ENCODE results near the gene ANO6. TPM values are rescaled to one million over a fixed set of nuclear protein-coding genes. Genes with fewer than 3 reads are reported as not detected.

Gene ANO6
- total and polyA plus RNA-seq, 4 donors, result 18.6 to 52.3 (median 29.1) TPM

DNA sequence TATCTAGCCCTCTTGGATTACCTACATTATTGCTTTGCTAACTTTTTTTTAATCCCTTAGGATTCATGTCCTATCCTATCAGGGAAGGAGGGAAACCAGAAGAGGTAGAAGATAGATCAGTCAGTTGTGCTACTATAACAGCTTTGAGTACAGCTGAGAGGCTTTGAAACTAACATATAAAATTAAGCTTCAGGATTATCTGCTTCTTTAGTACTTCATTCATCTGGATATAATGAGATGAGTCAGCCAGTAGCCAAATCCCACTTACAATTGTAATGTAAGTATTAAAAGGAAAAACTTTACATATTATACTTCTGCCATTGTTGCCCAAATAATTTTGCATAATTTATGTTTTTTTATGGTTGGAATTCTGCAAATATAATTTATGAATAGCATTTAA, 33.4 kb upstream of the ANO6 start:
- H3K4me3 ChIP-seq (ENCODE audit: low read depth in 1 of 3, low read length in 3 of 3), result no peak overlapping the region
- no peaks in the 10 kb centered on the region for H3K36me3 ChIP-seq (ENCODE audit: control insufficient read depth in 4 of 4, insufficient read depth in 3 of 4, low read depth in 1 of 4, low read length in 3 of 4)
- no peaks in the 10 kb centered on the region for H3K4me1 ChIP-seq (ENCODE audit: control insufficient read depth in 4 of 4, insufficient read depth in 4 of 4, low read length in 3 of 4)
- H3K27me3 ChIP-seq (ENCODE audit: control insufficient read depth in 4 of 4, insufficient read depth in 4 of 4, low read length in 3 of 4), result no peaks in the 10 kb centered on the region
- H3K27ac ChIP-seq (ENCODE audit: low read depth in 1 of 2, low read length in 2 of 2), result no peak overlapping the region
- peaks cover 0 to 10% (median 4%) of the 10 kb centered on the region in 4 donors for H3K9me3 ChIP-seq (ENCODE audit: control insufficient read depth in 4 of 4, low read length in 3 of 4)
- no peak for TF ChIP-seq SP1 (IDR thresholded peaks at IDR 0.05)
- TF ChIP-seq, protein P1, sequence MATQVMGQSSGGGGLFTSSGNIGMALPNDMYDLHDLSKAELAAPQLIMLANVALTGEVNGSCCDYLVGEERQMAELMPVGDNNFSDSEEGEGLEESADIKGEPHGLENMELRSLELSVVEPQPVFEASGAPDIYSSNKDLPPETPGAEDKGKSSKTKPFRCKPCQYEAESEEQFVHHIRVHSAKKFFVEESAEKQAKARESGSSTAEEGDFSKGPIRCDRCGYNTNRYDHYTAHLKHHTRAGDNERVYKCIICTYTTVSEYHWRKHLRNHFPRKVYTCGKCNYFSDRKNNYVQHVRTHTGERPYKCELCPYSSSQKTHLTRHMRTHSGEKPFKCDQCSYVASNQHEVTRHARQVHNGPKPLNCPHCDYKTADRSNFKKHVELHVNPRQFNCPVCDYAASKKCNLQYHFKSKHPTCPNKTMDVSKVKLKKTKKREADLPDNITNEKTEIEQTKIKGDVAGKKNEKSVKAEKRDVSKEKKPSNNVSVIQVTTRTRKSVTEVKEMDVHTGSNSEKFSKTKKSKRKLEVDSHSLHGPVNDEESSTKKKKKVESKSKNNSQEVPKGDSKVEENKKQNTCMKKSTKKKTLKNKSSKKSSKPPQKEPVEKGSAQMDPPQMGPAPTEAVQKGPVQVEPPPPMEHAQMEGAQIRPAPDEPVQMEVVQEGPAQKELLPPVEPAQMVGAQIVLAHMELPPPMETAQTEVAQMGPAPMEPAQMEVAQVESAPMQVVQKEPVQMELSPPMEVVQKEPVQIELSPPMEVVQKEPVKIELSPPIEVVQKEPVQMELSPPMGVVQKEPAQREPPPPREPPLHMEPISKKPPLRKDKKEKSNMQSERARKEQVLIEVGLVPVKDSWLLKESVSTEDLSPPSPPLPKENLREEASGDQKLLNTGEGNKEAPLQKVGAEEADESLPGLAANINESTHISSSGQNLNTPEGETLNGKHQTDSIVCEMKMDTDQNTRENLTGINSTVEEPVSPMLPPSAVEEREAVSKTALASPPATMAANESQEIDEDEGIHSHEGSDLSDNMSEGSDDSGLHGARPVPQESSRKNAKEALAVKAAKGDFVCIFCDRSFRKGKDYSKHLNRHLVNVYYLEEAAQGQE (IDR thresholded peaks at IDR 0.05), result no peak
- TF ChIP-seq RAD21 (IDR thresholded peaks at IDR 0.05), result no peak
- TF ChIP-seq JUND (IDR thresholded peaks at IDR 0.05), result no peak
- no peak for TF ChIP-seq HNF4A (conservative IDR thresholded peaks at IDR 0.05)
- no peak for TF ChIP-seq HNF4G (IDR thresholded peaks at IDR 0.05)
- no peak for TF ChIP-seq FOXA2 (IDR thresholded peaks at IDR 0.05)
- TF ChIP-seq EGR1 (IDR thresholded peaks at IDR 0.05; ENCODE audit: low read depth in 2 of 2), result no peak
- no peak for TF ChIP-seq FOXA1 (IDR thresholded peaks at IDR 0.05)
- TF ChIP-seq, protein P2, sequence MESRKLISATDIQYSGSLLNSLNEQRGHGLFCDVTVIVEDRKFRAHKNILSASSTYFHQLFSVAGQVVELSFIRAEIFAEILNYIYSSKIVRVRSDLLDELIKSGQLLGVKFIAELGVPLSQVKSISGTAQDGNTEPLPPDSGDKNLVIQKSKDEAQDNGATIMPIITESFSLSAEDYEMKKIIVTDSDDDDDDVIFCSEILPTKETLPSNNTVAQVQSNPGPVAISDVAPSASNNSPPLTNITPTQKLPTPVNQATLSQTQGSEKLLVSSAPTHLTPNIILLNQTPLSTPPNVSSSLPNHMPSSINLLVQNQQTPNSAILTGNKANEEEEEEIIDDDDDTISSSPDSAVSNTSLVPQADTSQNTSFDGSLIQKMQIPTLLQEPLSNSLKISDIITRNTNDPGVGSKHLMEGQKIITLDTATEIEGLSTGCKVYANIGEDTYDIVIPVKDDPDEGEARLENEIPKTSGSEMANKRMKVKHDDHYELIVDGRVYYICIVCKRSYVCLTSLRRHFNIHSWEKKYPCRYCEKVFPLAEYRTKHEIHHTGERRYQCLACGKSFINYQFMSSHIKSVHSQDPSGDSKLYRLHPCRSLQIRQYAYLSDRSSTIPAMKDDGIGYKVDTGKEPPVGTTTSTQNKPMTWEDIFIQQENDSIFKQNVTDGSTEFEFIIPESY (IDR thresholded peaks at IDR 0.05), result no peak
- TF ChIP-seq, protein P3, sequence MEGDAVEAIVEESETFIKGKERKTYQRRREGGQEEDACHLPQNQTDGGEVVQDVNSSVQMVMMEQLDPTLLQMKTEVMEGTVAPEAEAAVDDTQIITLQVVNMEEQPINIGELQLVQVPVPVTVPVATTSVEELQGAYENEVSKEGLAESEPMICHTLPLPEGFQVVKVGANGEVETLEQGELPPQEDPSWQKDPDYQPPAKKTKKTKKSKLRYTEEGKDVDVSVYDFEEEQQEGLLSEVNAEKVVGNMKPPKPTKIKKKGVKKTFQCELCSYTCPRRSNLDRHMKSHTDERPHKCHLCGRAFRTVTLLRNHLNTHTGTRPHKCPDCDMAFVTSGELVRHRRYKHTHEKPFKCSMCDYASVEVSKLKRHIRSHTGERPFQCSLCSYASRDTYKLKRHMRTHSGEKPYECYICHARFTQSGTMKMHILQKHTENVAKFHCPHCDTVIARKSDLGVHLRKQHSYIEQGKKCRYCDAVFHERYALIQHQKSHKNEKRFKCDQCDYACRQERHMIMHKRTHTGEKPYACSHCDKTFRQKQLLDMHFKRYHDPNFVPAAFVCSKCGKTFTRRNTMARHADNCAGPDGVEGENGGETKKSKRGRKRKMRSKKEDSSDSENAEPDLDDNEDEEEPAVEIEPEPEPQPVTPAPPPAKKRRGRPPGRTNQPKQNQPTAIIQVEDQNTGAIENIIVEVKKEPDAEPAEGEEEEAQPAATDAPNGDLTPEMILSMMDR (IDR thresholded peaks at IDR 0.05; ENCODE audit: low read depth, low read length, missing input control), result no peak
- TF ChIP-seq YY1 (IDR thresholded peaks at IDR 0.05), result no peak
- TF ChIP-seq, protein P4, sequence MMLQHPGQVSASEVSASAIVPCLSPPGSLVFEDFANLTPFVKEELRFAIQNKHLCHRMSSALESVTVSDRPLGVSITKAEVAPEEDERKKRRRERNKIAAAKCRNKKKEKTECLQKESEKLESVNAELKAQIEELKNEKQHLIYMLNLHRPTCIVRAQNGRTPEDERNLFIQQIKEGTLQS (IDR thresholded peaks at IDR 0.05), result no peak
- no peak for TF ChIP-seq TAF1 (conservative IDR thresholded peaks at IDR 0.05)
- no peak for TF ChIP-seq NR2F2 (IDR thresholded peaks at IDR 0.05)
- TF ChIP-seq, protein P5, sequence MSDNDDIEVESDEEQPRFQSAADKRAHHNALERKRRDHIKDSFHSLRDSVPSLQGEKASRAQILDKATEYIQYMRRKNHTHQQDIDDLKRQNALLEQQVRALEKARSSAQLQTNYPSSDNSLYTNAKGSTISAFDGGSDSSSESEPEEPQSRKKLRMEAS (IDR thresholded peaks at IDR 0.05), result no peak
- TF ChIP-seq RXRA (IDR thresholded peaks at IDR 0.05), result no peak
- no peak for TF ChIP-seq GABPA (IDR thresholded peaks at IDR 0.05 in 1 of 2, conservative IDR thresholded peaks at IDR 0.05 in 1 of 2)
- DNase-seq (ENCODE audit: low spot score), result no peak
- H3K9ac ChIP-seq (ENCODE audit: low read depth in 1 of 2, low read length in 2 of 2), result no peak overlapping the region

Data from liver (tissue), 9 donors.